Kidney (tissue), 14 donors: ENCODE data around the gene ZNF592. TPM values are rescaled to one million over a fixed set of nuclear protein-coding genes. Genes with fewer than 3 reads are reported as not detected.

Experiments used
- DNase-seq, 5 donors: peaks; one replicate each; pipeline ENCODE4 v3.0.0-alpha.2; 2013 to 2020
- FAIRE-seq: peaks from 2 replicates; lab custom pipeline; 2012; peaks lifted over from hg19 to GRCh38; lab: Jason Lieb, UNC
- H3K27ac ChIP-seq, 2 donors: one replicate each; pipeline ENCODE4 v1.7.0; 2013; ENCODE audit warnings: low read depth in 2 of 2, low read length in 2 of 2, inconsistent platforms in 1 of 2
- H3K27me3 ChIP-seq: one replicate; pipeline ENCODE4 v1.7.1; 2013; ENCODE audit warnings: low read length, inconsistent platforms; ENCODE audit not compliant: control insufficient read depth, insufficient read depth
- H3K36me3 ChIP-seq, 3 donors: one replicate each; pipeline versions ENCODE4 v1.7.0 to v1.7.1; 2013; ENCODE audit warnings: low read length in 3 of 3, control low read depth in 1 of 3, inconsistent platforms in 1 of 3; ENCODE audit not compliant: insufficient read depth in 3 of 3, control insufficient read depth in 2 of 3
- H3K4me1 ChIP-seq, 3 donors: one replicate each; pipeline versions ENCODE4 v1.7.0 to v1.7.1; 2013; ENCODE audit warnings: low read length in 3 of 3, inconsistent platforms in 1 of 3, low read depth in 1 of 3; ENCODE audit not compliant: control insufficient read depth in 2 of 3, insufficient read depth in 2 of 3
- H3K4me3 ChIP-seq, 3 donors: one replicate each; pipeline versions ENCODE4 v1.7.0 to v1.8.1; 2013; ENCODE audit warnings: low read length in 3 of 3, control low read depth in 1 of 3, inconsistent platforms in 1 of 3
- H3K9ac ChIP-seq, 3 donors: one replicate each; pipeline versions ENCODE4 v1.7.0 to v1.7.1; 2013; ENCODE audit warnings: low read length in 3 of 3, control low read depth in 1 of 3, inconsistent platforms in 1 of 3
- H3K9me3 ChIP-seq, 3 donors: one replicate each; pipeline versions ENCODE4 v1.7.0 to v1.7.1; 2013; ENCODE audit warnings: low read length in 3 of 3, control low read depth in 1 of 3, inconsistent platforms in 1 of 3; ENCODE audit not compliant: control insufficient read depth in 2 of 3, insufficient read depth in 1 of 3
- CTCF ChIP-seq: IDR thresholded peaks from 3 replicates; pipeline ENCODE4 v1.5.1; 2012; ENCODE audit warnings: mild to moderate bottlenecking, moderate library complexity, borderline replicate concordance; ENCODE audit not compliant: insufficient read depth; ENCODE audit errors: extremely low read depth
- intact Hi-C: fragments of 100-400 bp; cut with DNase I; formaldehyde crosslinking; loops from one replicate; pipeline ENCODE4 v1.11.1; 2022
- polyA plus RNA-seq: library from polyadenylated mRNA; stranded (reverse); fragments of 350-450 nt; fragmentation: Illumina TruSeq; extraction: RNeasy Lipid Tissue Mini Kit (QIAGEN cat#74804); gene quantifications from one replicate; pipeline ENCODE4 v1.2.3, GENCODE V29; 2014; ENCODE audit warnings: low read depth, low replicate concordance; ENCODE audit not compliant: insufficient read depth
- total RNA-seq: library from RNA; stranded (reverse); fragmentation: NEBNext Ultra II Directional; extraction: Animal tissue kit (Norgen Biotek cat#: 25700); gene quantifications from one replicate; pipeline ENCODE4 v1.2.1, GENCODE V29; 2021
- donor health status: control.
- donor health status: control.
- donor health status: control.
- donor health status: control.
- donor health status: control.
- donor health status: DM: yes; HTN: yes; CAD: no.
- donor health status: Normal renal cell carcinoma (clear cell type).

The ZNF592 gene
- total and polyA plus RNA-seq, 2 donors from 2014 or later, result 6.9 to 31.6 TPM

GRCh38 chr15:84715441-84716035 is 32.9 kb upstream of the ZNF592 start:
- Histone ChIP-seq H3K4me1 (peaks cover 0 to 9% (median 9%) of the 10 kb centered on the region in 3 donors), H3K27ac (peak overlapping the region; percentile 93 to 97), H3K9ac (peak overlapping the region; percentile 92 to 96 (median 92)), H3K36me3 (peaks cover 0 to 2% (median 0%) of the 10 kb centered on the region in 3 donors), H3K4me3 (peak overlapping the region; percentile 95 to 99 (median 97)), H3K27me3 (no peaks in the 10 kb centered on the region), H3K9me3 (no peaks in the 10 kb centered on the region)
- intact Hi-C loops, result no loop called here
- no peak for TF ChIP-seq CTCF
- FAIRE-seq, result no peak
- peak in 2 of 5 donors; percentile 65 to 73 for DNase-seq

- TF ChIP-seq CTCF, result no peak
- H3K4me3 ChIP-seq, result peak within 1 kb of the TSS; percentile 95 to 99 (median 97)
- peak; percentile 96 to 98 (median 97) for DNase-seq
- peak within 1 kb of the TSS; percentile 92 to 96 (median 92) for H3K9ac ChIP-seq
- intact Hi-C loops, result no loop called here
- no peaks in the 10 kb centered on the region for H3K27me3 ChIP-seq
- peaks cover 0 to 9% (median 9%) of the 10 kb centered on the region in 3 donors for H3K4me1 ChIP-seq
- H3K9me3 ChIP-seq, result no peaks in the 10 kb centered on the region
- no peaks in the 10 kb centered on the region for H3K36me3 ChIP-seq
- peak within 1 kb of the TSS; percentile 93 to 97 for H3K27ac ChIP-seq
- FAIRE-seq, result no peak
These were observed 32.2 kb upstream of the ZNF592 start, which contains the start of gene SEC11A for GRCh38 chr15:84716036-84716732. TSS of gene SEC11A (minus strand) at chr15:84716139. CDS start at chr15:84716075, 64 bp downstream.

GRCh38 chr15:84721371-84721770 is 27.0 kb upstream of the ZNF592 start:
- intact Hi-C loops, result no loop called here
- FAIRE-seq, result no peak
- no peak overlapping the region for H3K27ac ChIP-seq

More at GRCh38 chr15:84721371-84721770, 27.0 kb upstream of the ZNF592 start:
- Histone ChIP-seq H3K27me3 (no peaks in the 10 kb centered on the region), H3K4me3 (no peak overlapping the region), H3K9me3 (no peaks in the 10 kb centered on the region), H3K36me3 (no peaks in the 10 kb centered on the region), H3K9ac (no peak overlapping the region), H3K4me1 (no peaks in the 10 kb centered on the region)
- DNase-seq, result no peak
- TF ChIP-seq CTCF, result no peak
